Measurements from ENCODE around the gene ZNF385B. TPM values are rescaled to one million over a fixed set of nuclear protein-coding genes. Genes with fewer than 3 reads are reported as not detected.

The ZNF385B gene
- total RNA-seq, 4 donors from 2014 or later, result 0.89 to 3.6 (median 1.8) TPM

DNA sequence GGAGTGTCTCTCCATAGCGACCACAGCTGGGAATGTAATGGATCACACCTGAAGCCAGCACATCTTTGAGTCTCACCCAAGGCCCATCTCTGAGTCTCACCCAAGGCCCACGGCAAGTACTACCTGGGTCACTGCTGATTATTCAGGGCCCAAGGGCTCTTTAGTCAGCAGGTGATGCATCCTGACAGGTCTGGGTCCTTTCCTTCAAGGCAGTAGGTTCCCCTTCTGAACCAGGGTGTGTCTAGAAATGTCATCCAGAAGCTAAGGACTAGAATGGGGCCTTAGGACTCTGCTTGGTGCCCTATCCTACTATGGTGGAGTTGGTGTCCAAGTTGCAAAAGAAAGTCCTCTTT lies 248.1 kb downstream of the ZNF385B start:
- H3K36me3 ChIP-seq, result no peaks in the 10 kb centered on the region
- peaks cover 6% of the 10 kb centered on the region for H3K4me1 ChIP-seq
- no peak for TF ChIP-seq POLR2AphosphoS5 (IDR thresholded peaks at IDR 0.05)
- TF ChIP-seq, protein P1, sequence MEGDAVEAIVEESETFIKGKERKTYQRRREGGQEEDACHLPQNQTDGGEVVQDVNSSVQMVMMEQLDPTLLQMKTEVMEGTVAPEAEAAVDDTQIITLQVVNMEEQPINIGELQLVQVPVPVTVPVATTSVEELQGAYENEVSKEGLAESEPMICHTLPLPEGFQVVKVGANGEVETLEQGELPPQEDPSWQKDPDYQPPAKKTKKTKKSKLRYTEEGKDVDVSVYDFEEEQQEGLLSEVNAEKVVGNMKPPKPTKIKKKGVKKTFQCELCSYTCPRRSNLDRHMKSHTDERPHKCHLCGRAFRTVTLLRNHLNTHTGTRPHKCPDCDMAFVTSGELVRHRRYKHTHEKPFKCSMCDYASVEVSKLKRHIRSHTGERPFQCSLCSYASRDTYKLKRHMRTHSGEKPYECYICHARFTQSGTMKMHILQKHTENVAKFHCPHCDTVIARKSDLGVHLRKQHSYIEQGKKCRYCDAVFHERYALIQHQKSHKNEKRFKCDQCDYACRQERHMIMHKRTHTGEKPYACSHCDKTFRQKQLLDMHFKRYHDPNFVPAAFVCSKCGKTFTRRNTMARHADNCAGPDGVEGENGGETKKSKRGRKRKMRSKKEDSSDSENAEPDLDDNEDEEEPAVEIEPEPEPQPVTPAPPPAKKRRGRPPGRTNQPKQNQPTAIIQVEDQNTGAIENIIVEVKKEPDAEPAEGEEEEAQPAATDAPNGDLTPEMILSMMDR (IDR thresholded peaks at IDR 0.05), result no peak
- TF ChIP-seq POLR2A (IDR thresholded peaks at IDR 0.05), result no peak
- no peak for TF ChIP-seq EP300 (IDR thresholded peaks at IDR 0.05)
- WGBS, result 44% methylated on average over 2 of the region's 2 CpGs
- DNase-seq (ENCODE audit: low spot score in 2 of 2), result no peak
- H3K9me3 ChIP-seq, result no peaks in the 10 kb centered on the region
- no peak overlapping the region for H3K27ac ChIP-seq
- no peaks in the 10 kb centered on the region for H3K27me3 ChIP-seq
- no peak overlapping the region for H3K4me3 ChIP-seq

DNA sequence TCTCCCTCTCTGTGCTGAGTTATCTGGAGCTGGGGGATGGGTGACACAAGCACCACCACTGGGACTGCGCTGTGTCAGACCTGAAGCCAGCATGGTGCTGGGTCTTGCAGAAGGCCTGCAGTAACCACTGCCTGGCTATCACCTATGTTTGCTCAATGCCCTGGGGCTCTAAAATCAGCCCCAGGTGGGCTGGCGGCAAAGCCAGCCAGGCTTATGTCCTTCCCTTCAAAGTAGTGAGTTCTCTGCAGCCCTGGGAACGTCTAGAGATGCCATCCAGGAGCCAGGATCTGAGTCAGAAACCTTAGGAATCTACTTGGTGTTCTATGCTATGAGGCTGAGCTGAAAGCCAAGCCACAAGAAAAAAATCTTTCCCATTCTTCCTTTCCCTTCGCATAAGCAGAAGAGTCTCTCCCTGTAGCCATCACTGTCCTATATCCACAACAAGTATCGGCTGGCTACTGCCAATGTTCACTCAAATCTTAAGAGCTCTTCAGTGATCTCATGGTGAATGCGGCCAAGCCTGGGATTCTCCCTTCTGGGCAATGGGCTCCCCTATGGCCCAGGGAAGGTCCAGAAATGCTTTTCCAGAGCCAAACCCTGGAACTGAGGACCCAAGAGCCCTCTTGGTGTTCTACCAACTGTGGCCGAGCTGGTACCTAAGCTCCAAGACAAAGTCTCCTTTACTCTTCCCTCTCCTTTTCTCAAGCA lies 248.7 kb downstream of the ZNF385B start:
- TF ChIP-seq POLR2AphosphoS5 (IDR thresholded peaks at IDR 0.05) (no peak), POLR2A (IDR thresholded peaks at IDR 0.05) (no peak), EP300 (IDR thresholded peaks at IDR 0.05) (no peak)
- TF ChIP-seq, protein P1 (IDR thresholded peaks at IDR 0.05), result no peak
- no peak overlapping the region for H3K4me3 ChIP-seq
- WGBS, result 86% methylated on average over 7 of the region's 7 CpGs
- H3K4me1 ChIP-seq, result peaks cover 6% of the 10 kb centered on the region
- no peak overlapping the region for H3K27ac ChIP-seq
- no peaks in the 10 kb centered on the region for H3K9me3 ChIP-seq
- DNase-seq (ENCODE audit: low spot score in 2 of 2), result no peak
- H3K36me3 ChIP-seq, result no peaks in the 10 kb centered on the region
- H3K27me3 ChIP-seq, result no peaks in the 10 kb centered on the region

DNA sequence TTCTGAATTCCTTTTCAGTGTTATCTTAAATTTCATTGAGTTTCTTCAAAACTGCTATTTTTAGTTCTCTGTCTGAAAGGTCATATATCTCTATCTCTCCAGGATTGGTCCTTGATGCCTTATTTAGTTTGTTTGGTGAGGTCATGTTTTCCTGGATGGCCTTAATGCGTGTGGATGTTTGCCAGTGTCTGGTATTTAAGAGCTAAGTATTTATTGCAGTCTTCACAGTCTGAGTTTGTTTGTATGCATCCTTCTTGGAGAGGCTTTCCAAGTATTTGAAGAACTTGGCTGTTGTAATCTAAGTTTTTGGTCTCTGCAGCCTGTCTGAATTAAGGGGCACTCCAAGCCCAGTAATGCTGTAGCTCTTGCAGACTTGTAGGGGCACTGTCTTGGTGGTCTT lies 249.3 kb downstream of the ZNF385B start:
- H3K9me3 ChIP-seq, result no peaks in the 10 kb centered on the region
- WGBS, result 28% methylated on average over 1 of the region's 1 CpG
- no peak overlapping the region for H3K27ac ChIP-seq
- TF ChIP-seq, protein P1 (IDR thresholded peaks at IDR 0.05), result no peak
- TF ChIP-seq EP300 (IDR thresholded peaks at IDR 0.05) (no peak), POLR2AphosphoS5 (IDR thresholded peaks at IDR 0.05) (no peak), POLR2A (IDR thresholded peaks at IDR 0.05) (no peak)
- no peak overlapping the region for H3K4me3 ChIP-seq
- H3K36me3 ChIP-seq, result no peaks in the 10 kb centered on the region
- peaks cover 6% of the 10 kb centered on the region for H3K4me1 ChIP-seq
- no peak for DNase-seq (ENCODE audit: low spot score in 2 of 2)
- no peaks in the 10 kb centered on the region for H3K27me3 ChIP-seq

DNA sequence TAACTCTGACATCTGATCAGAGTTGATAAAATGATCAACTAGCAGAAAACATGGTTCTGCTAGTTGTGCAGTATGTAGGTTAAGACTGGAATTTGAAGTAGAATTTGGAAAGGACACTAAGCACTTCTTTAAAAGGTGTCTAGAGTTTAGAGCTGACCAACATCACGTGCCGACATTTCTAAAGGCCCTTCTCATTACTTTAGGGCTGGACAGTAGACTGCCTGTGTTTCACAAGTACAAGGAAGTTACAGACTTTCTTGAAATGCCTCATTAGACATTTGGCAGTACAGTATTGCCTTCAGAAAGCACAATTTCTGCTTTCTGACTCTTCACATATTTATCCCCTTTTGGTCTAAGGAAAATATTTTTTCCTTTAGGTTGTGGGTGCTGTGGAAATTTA lies 255.3 kb downstream of the ZNF385B start:
- 89% methylated on average over 2 of the region's 2 CpGs for WGBS

DNA sequence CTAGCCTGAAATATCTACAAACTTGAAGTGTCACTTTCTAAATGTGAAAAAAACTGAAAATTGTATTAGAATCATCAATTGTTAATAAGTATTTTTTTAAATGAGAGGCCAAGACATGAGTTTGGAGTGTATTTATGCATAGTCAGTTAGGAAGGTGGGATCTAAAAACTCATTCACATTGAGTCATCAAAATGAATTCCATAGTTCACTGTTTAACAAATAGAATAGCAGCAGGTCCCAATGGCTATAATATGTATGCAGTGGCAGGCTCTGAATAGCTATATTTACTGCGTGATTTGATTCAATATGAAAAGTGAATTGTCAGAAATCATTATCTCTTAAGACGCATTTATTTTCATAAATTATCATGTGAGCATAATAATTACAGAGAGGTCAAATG lies 256.1 kb downstream of the ZNF385B start:
- no peaks in the 10 kb centered on the region for H3K9me3 ChIP-seq
- WGBS, result 80% methylated on average over 2 of the region's 2 CpGs
- TF ChIP-seq EP300 (IDR thresholded peaks at IDR 0.05) (no peak), POLR2AphosphoS5 (IDR thresholded peaks at IDR 0.05) (no peak), POLR2A (IDR thresholded peaks at IDR 0.05) (no peak)
- TF ChIP-seq, protein P1 (IDR thresholded peaks at IDR 0.05), result no peak
- no peaks in the 10 kb centered on the region for H3K36me3 ChIP-seq
- no peak overlapping the region for H3K27ac ChIP-seq
- no peaks in the 10 kb centered on the region for H3K4me1 ChIP-seq
- H3K4me3 ChIP-seq, result no peak overlapping the region
- no peaks in the 10 kb centered on the region for H3K27me3 ChIP-seq
- no peak for DNase-seq (ENCODE audit: low spot score in 2 of 2)

More for the DNA sequence above, 255.3 kb downstream of the ZNF385B start:
- Histone ChIP-seq H3K27me3 (no peaks in the 10 kb centered on the region), H3K36me3 (no peaks in the 10 kb centered on the region), H3K27ac (no peak overlapping the region), H3K9me3 (no peaks in the 10 kb centered on the region), H3K4me1 (no peaks in the 10 kb centered on the region), H3K4me3 (no peak overlapping the region)
- TF ChIP-seq POLR2A (IDR thresholded peaks at IDR 0.05) (no peak), POLR2AphosphoS5 (IDR thresholded peaks at IDR 0.05) (no peak), EP300 (IDR thresholded peaks at IDR 0.05) (no peak)
- TF ChIP-seq, protein P1 (IDR thresholded peaks at IDR 0.05), result no peak
- DNase-seq (ENCODE audit: low spot score in 2 of 2), result no peak
